Upper lobe of left lung (tissue), 6 donors: Measurements from ENCODE around the gene PSMG4. TPM values are rescaled to one million over a fixed set of nuclear protein-coding genes. Genes with fewer than 3 reads are reported as not detected.

Experiments used
- ATAC-seq, 2 donors: fragments of 200-7000 bp; cut with Tn5 transposase; one replicate each; pipeline ENCODE4 v1.9.1; 2022; ENCODE audit warnings: mild to moderate bottlenecking in 2 of 2, moderate library complexity in 2 of 2; ENCODE audit not compliant: low FRiP score in 2 of 2
- DNase-seq, 2 donors: peaks; one replicate each; pipeline ENCODE4 v3.0.0-alpha.2; 2019 to 2020
- H3K27ac ChIP-seq, 4 donors: fragments of 200-600 bp; sonication (generic); one replicate each; pipeline ENCODE4 v1.5.1; 2016 to 2019
- H3K27me3 ChIP-seq, 4 donors: fragments of 200-600 bp; sonication (generic); one replicate each; pipeline ENCODE4 v1.5.1; 2017 to 2019
- H3K36me3 ChIP-seq, 4 donors: fragments of 200-600 bp; sonication (generic); one replicate each; pipeline ENCODE4 v1.5.1; 2016 to 2019
- H3K4me1 ChIP-seq, 4 donors: fragments of 200-600 bp; sonication (generic); one replicate each; pipeline ENCODE4 v1.5.1; 2018 to 2019
- H3K4me3 ChIP-seq, 4 donors: fragments of 200-600 bp; sonication (generic); one replicate each; pipeline ENCODE4 v1.5.1; 2017 to 2019; ENCODE audit warnings: mild to moderate bottlenecking in 2 of 4, moderate library complexity in 1 of 4
- H3K9me3 ChIP-seq, 4 donors: fragments of 200-600 bp; sonication (generic); one replicate each; pipeline ENCODE4 v1.5.1; 2018 to 2019
- CTCF ChIP-seq, 6 experiments: fragments of 450-650 bp in 4 of 6; fragments of 200-600 bp in 2 of 6; sonication (generic) in 2 of 6; IDR thresholded peaks; one replicate each; pipeline ENCODE4 v1.5.1; 2016 to 2019; ENCODE audit warnings: antibody characterized with exemption in 6 of 6
- EP300 ChIP-seq, 4 donors: sonication (generic); formaldehyde crosslinking; IDR thresholded peaks; one replicate each; pipeline ENCODE4 v1.5.1; 2017; ENCODE audit warnings: antibody characterized with exemption in 4 of 4, control low read depth in 2 of 4
- POLR2A ChIP-seq, 4 donors: fragments of 450-650 bp; IDR thresholded peaks; one replicate each; pipeline ENCODE4 v1.5.1; 2016 to 2017; ENCODE audit warnings: antibody characterized with exemption in 4 of 4, mild to moderate bottlenecking in 2 of 4
- POLR2AphosphoS5 ChIP-seq, 2 donors: sonication (generic); formaldehyde crosslinking; IDR thresholded peaks; one replicate each; pipeline ENCODE4 v1.5.1; 2017; ENCODE audit warnings: antibody characterized with exemption in 2 of 2
- WGBS, 2 donors: methylation state at CpG; one replicate each; pipeline ENCODE4 v1.1.5; 2017 to 2018; 5-methylcytosine and 5-hydroxymethylcytosine counted together
- total RNA-seq, 6 donors: library from RNA; depleted of rRNA in 4 of 6; stranded (reverse); fragments of >200 nt in 4 of 6; gene quantifications; one replicate each; pipeline versions ENCODE4 v1.1.0 to v1.2.1, GENCODE V29; 2016 to 2021
- donor health status: DM: no; HTN: no; CAD: no; lungs with moderate emphysema.
- donor health status: DM: no; HTN: yes; CAD: no; lungs with severe emphysema.

PSMG4 gene
- total RNA-seq, 6 donors from 2014 or later, result 17.0 to 24.5 (median 22.9) TPM

DNA sequence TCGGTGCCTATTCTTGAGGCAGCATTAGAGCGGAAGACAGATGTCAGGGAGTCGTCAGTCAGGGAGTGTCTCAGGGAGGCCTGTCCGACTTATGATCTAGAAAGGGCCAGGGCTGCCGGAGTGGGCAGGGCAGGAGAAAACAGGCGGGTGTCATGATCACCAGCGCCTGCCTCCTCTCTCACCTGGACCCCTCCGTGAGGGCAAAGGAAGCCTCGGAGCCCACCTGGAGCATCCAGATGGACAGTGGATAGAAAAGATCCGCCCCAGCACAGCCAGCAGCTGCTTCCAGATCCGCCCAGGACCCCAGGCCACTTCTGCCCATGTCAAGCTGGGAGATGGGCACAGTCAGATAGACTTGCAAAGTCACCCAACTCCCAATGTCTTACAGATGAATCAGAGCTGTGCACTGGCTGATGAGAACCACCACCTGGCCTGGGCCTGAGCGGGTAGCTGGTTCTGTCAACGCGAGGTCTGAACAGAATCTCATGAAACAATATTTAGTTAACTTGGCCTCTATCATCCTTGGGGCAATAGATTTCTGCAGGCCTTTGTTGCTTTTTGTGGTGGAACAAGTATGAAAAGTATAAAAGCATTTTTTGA lies 22.2 kb downstream of the PSMG4 start:
- TF ChIP-seq EP300 (IDR thresholded peaks at IDR 0.05) (no peak), POLR2A (IDR thresholded peaks at IDR 0.05) (no peak), CTCF (IDR thresholded peaks at IDR 0.05) (no peak), POLR2AphosphoS5 (IDR thresholded peaks at IDR 0.05) (no peak)
- no peak overlapping the region for H3K4me3 ChIP-seq
- ATAC-seq (no peak), DNase-seq (peak in 1 of 2 donors; percentile 9)
- H3K36me3 ChIP-seq, result peaks cover 0 to 7% (median 2%) of the 10 kb centered on the region in 4 donors
- H3K9me3 ChIP-seq, result no peaks in the 10 kb centered on the region
- H3K27ac ChIP-seq, result peak overlapping the region in 2 of 4 donors; percentile 38 to 57
- no peaks in the 10 kb centered on the region for H3K27me3 ChIP-seq
- H3K4me1 ChIP-seq, result peaks cover 10 to 24% (median 18%) of the 10 kb centered on the region in 4 donors
- WGBS, 2 donors, result 93 to 94% methylated on average over 13 to 14 of the region's 14 CpGs

GRCh38 chr6:3281631-3282475 lies 23.1 kb downstream of the PSMG4 start:
- 51 to 57% methylated on average over 9 to 13 of the region's 13 CpGs for WGBS, 2 donors
- H3K36me3 ChIP-seq, result peaks cover 0 to 7% (median 2%) of the 10 kb centered on the region in 4 donors
- H3K27ac ChIP-seq, result peak overlapping the region; percentile 28 to 57 (median 44)
- peak in 1 of 2 donors; percentile 63 for ATAC-seq
- peak in 1 of 2 donors; percentile 18 for DNase-seq
- no peak overlapping the region for H3K4me3 ChIP-seq
- H3K27me3 ChIP-seq, result no peaks in the 10 kb centered on the region
- H3K4me1 ChIP-seq, result peaks cover 10 to 24% (median 18%) of the 10 kb centered on the region in 4 donors
- no peaks in the 10 kb centered on the region for H3K9me3 ChIP-seq
- TF ChIP-seq POLR2A (IDR thresholded peaks at IDR 0.05) (no peak), CTCF (IDR thresholded peaks at IDR 0.05) (no peak), POLR2AphosphoS5 (IDR thresholded peaks at IDR 0.05) (no peak), EP300 (IDR thresholded peaks at IDR 0.05) (no peak)

DNA sequence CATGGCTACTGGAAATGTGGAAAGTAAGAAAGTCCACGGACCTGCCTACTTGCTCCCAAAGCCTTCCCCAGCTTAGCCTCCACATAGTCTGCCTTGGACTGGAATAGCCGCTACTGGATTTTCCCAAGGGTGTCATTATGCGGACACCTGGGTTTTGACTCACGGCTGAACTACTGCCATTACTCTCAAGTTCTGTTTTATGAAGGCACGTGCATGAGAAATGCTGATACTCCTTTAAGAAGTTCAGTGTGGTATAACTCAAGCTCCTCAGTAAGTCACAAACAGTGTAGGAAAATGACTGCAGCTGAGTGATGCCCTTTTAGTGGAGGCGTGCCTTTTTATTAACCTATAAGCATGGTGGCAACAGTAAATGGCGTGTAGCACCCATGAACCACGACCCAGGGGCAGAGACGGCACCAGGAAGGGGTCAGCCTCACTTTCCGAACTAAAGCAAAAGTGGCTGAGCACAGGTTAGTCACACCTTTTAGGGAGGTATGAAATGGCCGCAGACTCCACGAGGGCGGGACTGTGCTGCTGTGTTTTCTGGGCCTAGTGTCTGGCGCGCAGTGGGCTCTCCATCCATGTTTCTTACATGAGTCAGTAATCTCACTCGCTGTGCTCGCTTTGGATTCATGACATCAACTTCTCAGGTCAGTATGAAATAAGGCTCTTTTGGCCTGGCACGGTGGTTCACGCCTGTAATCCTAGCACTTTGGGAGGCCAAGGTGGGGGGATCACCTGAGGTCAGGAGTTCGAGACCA lies 23.9 kb downstream of the PSMG4 start:
- Histone ChIP-seq H3K27ac (peak overlapping the region; percentile 28 to 57 (median 44)), H3K4me3 (no peak overlapping the region), H3K36me3 (peaks cover 0 to 7% (median 2%) of the 10 kb centered on the region in 4 donors), H3K4me1 (peaks cover 10 to 24% (median 18%) of the 10 kb centered on the region in 4 donors), H3K27me3 (no peaks in the 10 kb centered on the region), H3K9me3 (no peaks in the 10 kb centered on the region)
- WGBS, 2 donors, result 93 to 96% methylated on average over 20 of the region's 20 CpGs
- ATAC-seq, result no peak
- TF ChIP-seq POLR2A (IDR thresholded peaks at IDR 0.05) (no peak), POLR2AphosphoS5 (IDR thresholded peaks at IDR 0.05) (no peak), CTCF (IDR thresholded peaks at IDR 0.05) (no peak), EP300 (IDR thresholded peaks at IDR 0.05) (no peak)
- no peak for DNase-seq

GRCh38 chr6:3283241-3283640 lies 24.5 kb downstream of the PSMG4 start:
- Histone ChIP-seq H3K4me1 (peaks cover 10 to 24% (median 18%) of the 10 kb centered on the region in 4 donors), H3K9me3 (no peaks in the 10 kb centered on the region), H3K4me3 (no peak overlapping the region), H3K27me3 (no peaks in the 10 kb centered on the region), H3K27ac (peak overlapping the region in 1 of 4 donors; percentile 38), H3K36me3 (peaks cover 0 to 7% (median 2%) of the 10 kb centered on the region in 4 donors)
- 90 to 100% methylated on average over 9 to 10 of the region's 10 CpGs for WGBS, 2 donors
- DNase-seq (no peak), ATAC-seq (no peak)
- TF ChIP-seq POLR2A (IDR thresholded peaks at IDR 0.05), result no peak
- no peak for TF ChIP-seq EP300 (IDR thresholded peaks at IDR 0.05)
- no peak for TF ChIP-seq POLR2AphosphoS5 (IDR thresholded peaks at IDR 0.05)
- no peak for TF ChIP-seq CTCF (IDR thresholded peaks at IDR 0.05)
